ENCODE measurements around the gene TWF1. TPM values are rescaled to one million over a fixed set of nuclear protein-coding genes. Genes with fewer than 3 reads are reported as not detected.
"Not testable (repeated sequence)": the region's sequence is repeated elsewhere in the genome, so short reads cannot be mapped to it uniquely, and the experiment has no call there.

TWF1 gene
- total RNA-seq, 2 experiments from 2014 or later = 72.3 to 77.5 TPM

GRCh38 chr12:43848226-43848507, 42.0 kb upstream of the TWF1 start:
- no peak for TF ChIP-seq CTCF (IDR thresholded peaks at IDR 0.05)
- POLR2A ChIA-PET = no interaction called here

GRCh38 chr12:43847425-43848225, 41.5 kb upstream of the TWF1 start:
- H3K4me1 Mint-ChIP-seq (ENCODE audit: low read depth); H3K27ac Mint-ChIP-seq; H3K27me3 ChIP-seq (ENCODE audit: control insufficient read depth in 1 of 2, insufficient read depth in 2 of 2, low read length in 2 of 2); H3K9me3 ChIP-seq (ENCODE audit: control insufficient read depth in 1 of 2, insufficient read depth in 1 of 2, low read length in 2 of 2); CTCF ChIA-PET; H3K9me3 Mint-ChIP-seq; DNase-seq; H3K27me3 Mint-ChIP-seq; H3K4me1 ChIP-seq (ENCODE audit: insufficient read depth, low read length); H3K4me3 Mint-ChIP-seq; ATAC-seq (ENCODE audit: poor library complexity); H3K27ac ChIP-seq (ENCODE audit: low read depth in 1 of 2, low read length in 2 of 2); H3K4me3 ChIP-seq (ENCODE audit: low read length); POLR2A ChIA-PET; H3K36me3 ChIP-seq (ENCODE audit: insufficient read depth, low read length): not testable (repeated sequence)
- peaks cover 31% of the 10 kb centered on the region for H3K36me3 Mint-ChIP-seq (ENCODE audit: low read depth)
- intact Hi-C loops (cut with DNase I, micrococcal nuclease) = loop anchor here in 1 of 2 experiments (5.0 kb wide), 1 partner anchor 35 kb away; no protein-coding TSS in a partner anchor

More at GRCh38 chr12:43848226-43848507, 42.0 kb upstream of the TWF1 start:
- no peaks in the 10 kb centered on the region for H3K4me1 Mint-ChIP-seq (ENCODE audit: low read depth)
- Histone ChIP-seq H3K27me3 (ENCODE audit: control insufficient read depth in 1 of 2, insufficient read depth in 2 of 2, low read length in 2 of 2) (no peaks in the 10 kb centered on the region), H3K4me3 (ENCODE audit: low read length) (no peak overlapping the region), H3K4me1 (ENCODE audit: insufficient read depth, low read length) (no peaks in the 10 kb centered on the region), H3K36me3 (ENCODE audit: insufficient read depth, low read length) (no peaks in the 10 kb centered on the region), H3K27ac (ENCODE audit: low read depth in 1 of 2, low read length in 2 of 2) (no peak overlapping the region), H3K9me3 (ENCODE audit: control insufficient read depth in 1 of 2, insufficient read depth in 1 of 2, low read length in 2 of 2) (no peaks in the 10 kb centered on the region)
- peaks cover 31% of the 10 kb centered on the region for H3K36me3 Mint-ChIP-seq (ENCODE audit: low read depth)
- no peak overlapping the region for H3K27ac Mint-ChIP-seq
- no peaks in the 10 kb centered on the region for H3K27me3 Mint-ChIP-seq
- H3K9me3 Mint-ChIP-seq = peaks cover 6% of the 10 kb centered on the region
- DNase-seq = no peak
- H3K4me3 Mint-ChIP-seq = no peak overlapping the region
- intact Hi-C loops (cut with DNase I, micrococcal nuclease) = loop anchor here in 1 of 2 experiments (5.0 kb wide), 1 partner anchor 36 kb away; no protein-coding TSS in a partner anchor
- CTCF ChIA-PET = no interaction called here
- ATAC-seq (ENCODE audit: poor library complexity) = no peak

- H3K27ac Mint-ChIP-seq = no peak overlapping the region
- H3K36me3 ChIP-seq (ENCODE audit: insufficient read depth, low read length) = no peaks in the 10 kb centered on the region
- ATAC-seq (ENCODE audit: poor library complexity) = no peak
- TF ChIP-seq CTCF (IDR thresholded peaks at IDR 0.05) = no peak
- no peaks in the 10 kb centered on the region for H3K27me3 ChIP-seq (ENCODE audit: control insufficient read depth in 1 of 2, insufficient read depth in 2 of 2, low read length in 2 of 2)
- H3K4me1 Mint-ChIP-seq (ENCODE audit: low read depth) = peaks cover 14% of the 10 kb centered on the region
- H3K9me3 Mint-ChIP-seq = no peaks in the 10 kb centered on the region
- H3K36me3 Mint-ChIP-seq (ENCODE audit: low read depth) = peaks cover 15% of the 10 kb centered on the region
- ChIA-PET CTCF (no interaction called here), POLR2A (no interaction called here)
- no peak for DNase-seq
- H3K4me1 ChIP-seq (ENCODE audit: insufficient read depth, low read length) = no peaks in the 10 kb centered on the region
- no peaks in the 10 kb centered on the region for H3K27me3 Mint-ChIP-seq
- H3K27ac ChIP-seq (ENCODE audit: low read depth in 1 of 2, low read length in 2 of 2) = no peak overlapping the region
- no peaks in the 10 kb centered on the region for H3K9me3 ChIP-seq (ENCODE audit: control insufficient read depth in 1 of 2, insufficient read depth in 1 of 2, low read length in 2 of 2)
- intact Hi-C loops (cut with DNase I, micrococcal nuclease) = no loop called here
- no peak overlapping the region for H3K4me3 ChIP-seq (ENCODE audit: low read length)
- no peak overlapping the region for H3K4me3 Mint-ChIP-seq
Observed at GRCh38 chr12:43842259-43842658, 36.1 kb upstream of the TWF1 start.

- TF ChIP-seq CTCF (IDR thresholded peaks at IDR 0.05) = no peak
- Mint-ChIP-seq H3K9me3 (no peaks in the 10 kb centered on the region), H3K36me3 (ENCODE audit: low read depth) (peaks cover 7% of the 10 kb centered on the region), H3K27me3 (no peaks in the 10 kb centered on the region), H3K27ac (no peak overlapping the region), H3K4me1 (ENCODE audit: low read depth) (peaks cover 23% of the 10 kb centered on the region), H3K4me3 (no peak overlapping the region)
- no peak overlapping the region for H3K27ac ChIP-seq (ENCODE audit: low read depth in 1 of 2, low read length in 2 of 2)
- H3K36me3 ChIP-seq (ENCODE audit: insufficient read depth, low read length) = no peaks in the 10 kb centered on the region
- H3K4me1 ChIP-seq (ENCODE audit: insufficient read depth, low read length) = peaks cover 4% of the 10 kb centered on the region
- ChIA-PET CTCF (no interaction called here), POLR2A (no interaction called here)
- no peak for ATAC-seq (ENCODE audit: poor library complexity)
- intact Hi-C loops (cut with DNase I, micrococcal nuclease) = no loop called here
- H3K9me3 ChIP-seq (ENCODE audit: control insufficient read depth in 1 of 2, insufficient read depth in 1 of 2, low read length in 2 of 2) = no peaks in the 10 kb centered on the region
- H3K27me3 ChIP-seq (ENCODE audit: control insufficient read depth in 1 of 2, insufficient read depth in 2 of 2, low read length in 2 of 2) = no peaks in the 10 kb centered on the region
- H3K4me3 ChIP-seq (ENCODE audit: low read length) = no peak overlapping the region
- no peak for DNase-seq
Observed at GRCh38 chr12:43841253-43841652, 35.1 kb upstream of the TWF1 start.
